Activated naive CD4-positive, alpha-beta T cell treated with anti-CD3 and anti-CD28 coated beads, Interleukin-2, amount 10 ng/mL, durations not matched to agents 7 days and 5 days (primary cell): ENCODE results near the gene IGSF9.

Experiments used
- CTCF ChIA-PET: fragments of 350-600 bp; sonication (Branson Sonifier 250); formaldehyde crosslinking; loops from one replicate; lab custom pipeline; 2021; ENCODE audit warnings: antibody characterized with exemption; lab: Charles Lee
- DNase-seq: peaks from one replicate; pipeline ENCODE4 v3.0.0-alpha.2; 2020
- H3K27ac Mint-ChIP-seq: one replicate; pipeline ENCODE4 v1.8.0; 2021; ENCODE audit warnings: mild to moderate bottlenecking, moderate library complexity, mixed read lengths
- H3K27me3 Mint-ChIP-seq: one replicate; pipeline ENCODE4 v1.8.0; 2021; ENCODE audit warnings: mild to moderate bottlenecking, mixed read lengths
- H3K36me3 Mint-ChIP-seq: one replicate; pipeline ENCODE4 v1.8.0; 2021; ENCODE audit warnings: mixed read lengths
- H3K4me1 Mint-ChIP-seq: one replicate; pipeline ENCODE4 v1.8.0; 2021; ENCODE audit warnings: mixed read lengths
- H3K4me3 Mint-ChIP-seq: one replicate; pipeline ENCODE4 v1.8.0; 2021; ENCODE audit warnings: mild to moderate bottlenecking, moderate library complexity, mixed read lengths
- H3K9me3 Mint-ChIP-seq: one replicate; pipeline ENCODE4 v1.8.0; 2021; ENCODE audit warnings: mixed read lengths

IGSF9 gene

DNA sequence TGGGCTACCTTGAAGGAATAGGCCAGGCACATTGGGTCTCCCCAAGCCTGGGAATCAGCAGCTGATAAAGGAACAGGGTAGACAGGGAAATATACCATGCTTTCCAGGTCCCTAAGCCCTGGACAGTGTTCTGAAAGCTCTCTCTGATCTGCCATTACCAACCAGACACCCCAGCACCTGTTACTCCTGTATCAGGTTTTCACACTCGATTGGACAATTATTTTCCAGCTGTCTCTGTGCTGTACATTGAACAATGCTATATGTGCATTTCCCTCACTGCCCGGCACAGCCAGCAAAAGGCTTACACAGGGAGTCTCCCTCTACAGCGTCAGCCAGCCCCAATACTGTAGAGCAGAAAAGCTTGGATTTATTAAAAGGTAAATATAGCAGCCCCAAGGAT lies 50.1 kb downstream of the IGSF9 start:
- CTCF ChIA-PET = interaction anchor here (1.1 to 13.0 kb wide), 4 partner anchors 28 to 111 kb away, joined by 5 to 430 read pairs (median 96); partner anchors contain the start of genes FCRL6 and TAGLN2
- DNase-seq = no peak
- peaks cover 6% of the 10 kb centered on the region for H3K4me1 Mint-ChIP-seq
- no peaks in the 10 kb centered on the region for H3K36me3 Mint-ChIP-seq
- H3K27me3 Mint-ChIP-seq = peaks cover 36% of the 10 kb centered on the region
- H3K27ac Mint-ChIP-seq = no peak overlapping the region
- H3K4me3 Mint-ChIP-seq = no peak overlapping the region
- no peaks in the 10 kb centered on the region for H3K9me3 Mint-ChIP-seq

DNA sequence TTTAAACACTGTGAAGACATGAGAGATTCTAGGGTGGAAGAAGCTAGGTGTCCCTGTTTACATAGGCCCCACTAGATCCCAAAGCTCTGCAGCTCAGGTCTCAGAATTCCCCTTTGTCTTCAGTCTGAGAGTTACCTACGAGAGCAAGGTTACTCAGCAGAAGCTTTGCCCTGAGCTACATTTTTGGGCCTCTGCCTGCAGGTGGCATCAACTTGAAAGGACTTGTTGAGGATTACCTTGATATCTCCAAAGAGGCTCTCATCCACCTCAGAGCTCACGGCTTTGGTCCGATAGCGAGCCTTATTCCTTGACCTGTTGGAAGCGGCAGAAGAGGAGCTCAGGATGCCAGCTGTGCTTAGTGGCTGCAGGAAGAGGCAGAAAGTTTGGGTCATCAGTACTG lies 52.5 kb downstream of the IGSF9 start:
- DNase-seq = peak; percentile 52
- CTCF ChIA-PET = interaction anchor here (0.6 to 13.0 kb wide), 33 partner anchors 9 to 679 kb away, joined by 3 to 430 read pairs (median 4); partner anchors contain the start of genes DUSP23, FCRL6, SLAMF8 and SLAMF9
- Mint-ChIP-seq H3K27ac (no peak overlapping the region), H3K27me3 (peaks cover 28% of the 10 kb centered on the region), H3K9me3 (no peaks in the 10 kb centered on the region), H3K4me3 (no peak overlapping the region), H3K36me3 (no peaks in the 10 kb centered on the region), H3K4me1 (peaks cover 16% of the 10 kb centered on the region)

DNA sequence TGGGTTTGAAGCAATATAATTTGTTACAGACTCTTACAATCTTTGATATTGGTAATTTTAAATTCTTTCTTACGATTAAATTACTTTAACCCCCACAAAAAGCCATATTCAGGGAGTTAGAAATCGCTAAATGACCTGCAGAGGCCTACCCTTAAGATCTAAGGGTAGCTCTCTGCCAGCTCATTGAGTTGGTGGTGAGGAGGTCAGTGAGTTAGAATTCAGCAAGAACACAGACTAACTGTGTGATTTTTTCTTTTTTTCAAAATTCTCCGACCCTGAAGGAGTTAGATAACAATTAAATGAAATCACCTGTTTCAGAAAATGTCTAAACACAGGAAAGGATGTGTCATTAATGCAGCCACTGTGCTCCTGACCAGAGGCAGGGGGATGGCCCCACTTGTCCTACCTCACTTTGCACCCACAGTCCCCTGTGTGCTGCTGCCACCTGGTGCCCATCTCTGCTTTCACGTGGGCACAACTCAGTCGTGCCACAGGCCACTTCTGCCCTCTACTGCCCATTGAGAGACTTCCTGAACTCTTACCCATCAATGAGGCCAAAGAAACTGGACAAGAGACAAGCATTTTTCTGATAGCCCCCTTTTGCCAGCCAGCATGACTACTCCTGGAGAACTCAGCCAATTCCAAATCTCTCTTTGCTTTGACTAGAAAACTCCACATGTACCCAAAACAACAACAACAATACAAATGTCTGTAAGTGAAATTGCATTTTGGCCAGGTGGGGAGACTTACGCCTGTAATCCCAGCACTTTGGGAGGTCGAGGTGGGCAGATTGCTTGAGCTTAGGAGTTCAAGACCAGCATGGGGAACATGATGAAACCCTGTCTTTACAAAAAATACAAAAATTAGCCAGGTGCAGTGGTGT lies 53.9 kb downstream of the IGSF9 start:
- CTCF ChIA-PET = interaction anchor here (0.7 to 13.0 kb wide), 35 partner anchors 9 to 674 kb away, joined by 3 to 430 read pairs (median 5); partner anchors contain the start of genes DUSP23, FCRL6, SLAMF8 and SLAMF9
- no peaks in the 10 kb centered on the region for H3K9me3 Mint-ChIP-seq
- no peak overlapping the region for H3K4me3 Mint-ChIP-seq
- DNase-seq = peak; percentile 86
- peaks cover 16% of the 10 kb centered on the region for H3K4me1 Mint-ChIP-seq
- H3K36me3 Mint-ChIP-seq = no peaks in the 10 kb centered on the region
- H3K27ac Mint-ChIP-seq = no peak overlapping the region
- H3K27me3 Mint-ChIP-seq = peaks cover 26% of the 10 kb centered on the region

DNA sequence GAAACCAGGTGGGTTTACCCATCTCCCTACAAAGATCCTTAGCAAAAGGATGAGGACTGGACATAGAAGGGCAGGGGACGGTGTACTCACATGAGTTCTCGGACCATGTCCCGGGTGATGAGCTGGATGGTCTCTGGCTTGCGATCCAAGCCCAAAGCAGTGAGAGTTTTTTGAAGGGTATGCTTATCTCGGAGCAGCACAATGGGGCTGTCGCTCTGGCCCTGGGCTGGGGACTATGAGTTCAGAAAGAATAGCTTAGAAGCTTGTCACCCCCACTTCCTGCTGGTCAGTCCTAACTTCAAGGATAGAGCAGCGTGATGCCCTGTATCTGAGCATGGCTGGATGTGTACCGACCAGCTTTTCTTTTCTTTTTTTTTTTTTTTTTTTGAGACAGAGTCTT lies 55.0 kb downstream of the IGSF9 start:
- Mint-ChIP-seq H3K4me1 (peaks cover 16% of the 10 kb centered on the region), H3K4me3 (no peak overlapping the region), H3K36me3 (no peaks in the 10 kb centered on the region), H3K9me3 (no peaks in the 10 kb centered on the region), H3K27me3 (peaks cover 22% of the 10 kb centered on the region), H3K27ac (no peak overlapping the region)
- CTCF ChIA-PET = interaction anchor here (0.9 to 13.0 kb wide), 20 partner anchors 11 to 673 kb away, joined by 3 to 430 read pairs (median 5); partner anchors contain the start of genes DUSP23, FCRL6, SLAMF8 and TAGLN2
- DNase-seq = no peak

DNA sequence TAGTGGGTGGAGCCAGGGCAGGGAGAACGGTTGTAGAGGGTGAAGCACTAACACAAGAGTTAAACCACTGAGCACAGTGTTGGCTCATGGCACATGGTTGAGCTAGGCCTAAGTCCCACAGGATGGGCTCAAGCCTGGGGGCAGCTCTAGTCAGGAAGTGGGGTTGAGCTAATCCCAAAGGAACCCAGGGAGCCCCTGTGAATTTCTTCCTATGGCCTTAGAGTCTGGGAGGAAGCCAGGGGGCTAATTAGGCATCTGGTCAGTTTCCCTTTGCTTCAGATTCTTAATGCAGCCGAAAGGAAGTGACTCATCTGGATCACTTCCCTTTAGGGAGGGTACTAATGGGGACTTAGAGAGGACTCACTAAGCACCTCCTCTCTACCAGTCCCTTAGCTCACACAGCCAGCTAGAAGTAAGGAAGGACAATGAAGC lies 55.6 kb downstream of the IGSF9 start:
- H3K27me3 Mint-ChIP-seq = peaks cover 18% of the 10 kb centered on the region
- no peak overlapping the region for H3K27ac Mint-ChIP-seq
- CTCF ChIA-PET = interaction anchor here (0.9 to 13.0 kb wide), 19 partner anchors 10 to 117 kb away, joined by 3 to 430 read pairs (median 5); partner anchors contain the start of genes DUSP23, FCRL6, SLAMF8 and TAGLN2

DNA sequence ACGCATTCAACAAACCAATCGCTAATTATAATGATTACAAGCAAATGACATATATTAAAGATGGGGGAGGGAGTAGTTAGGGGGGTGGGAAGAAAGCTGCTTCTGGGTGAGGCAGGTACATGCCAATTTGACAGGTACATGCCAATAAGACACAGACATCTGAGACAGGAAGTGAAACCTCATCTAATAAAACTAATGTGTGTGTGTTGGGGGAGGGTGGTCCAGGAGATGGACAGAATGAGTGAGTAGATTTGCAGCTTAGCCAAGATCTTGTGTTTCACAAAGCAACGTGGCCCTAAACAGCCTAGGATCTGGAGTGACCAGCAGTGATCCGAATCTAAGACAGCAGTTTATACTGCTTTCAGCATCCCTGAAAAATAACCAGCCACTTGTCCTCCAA lies 56.2 kb downstream of the IGSF9 start:
- Mint-ChIP-seq H3K27me3 (peaks cover 15% of the 10 kb centered on the region), H3K4me1 (peaks cover 16% of the 10 kb centered on the region), H3K36me3 (no peaks in the 10 kb centered on the region), H3K9me3 (no peaks in the 10 kb centered on the region), H3K27ac (no peak overlapping the region), H3K4me3 (no peak overlapping the region)
- no peak for DNase-seq
- CTCF ChIA-PET = interaction anchor here (0.8 to 13.0 kb wide), 13 partner anchors 16 to 119 kb away, joined by 3 to 430 read pairs (median 5); partner anchors contain the start of genes DUSP23 and FCRL6

More for the DNA sequence above, 55.6 kb downstream of the IGSF9 start:
- Mint-ChIP-seq H3K4me1 (peaks cover 16% of the 10 kb centered on the region), H3K4me3 (no peak overlapping the region), H3K36me3 (no peaks in the 10 kb centered on the region), H3K9me3 (no peaks in the 10 kb centered on the region)
- no peak for DNase-seq

DNA sequence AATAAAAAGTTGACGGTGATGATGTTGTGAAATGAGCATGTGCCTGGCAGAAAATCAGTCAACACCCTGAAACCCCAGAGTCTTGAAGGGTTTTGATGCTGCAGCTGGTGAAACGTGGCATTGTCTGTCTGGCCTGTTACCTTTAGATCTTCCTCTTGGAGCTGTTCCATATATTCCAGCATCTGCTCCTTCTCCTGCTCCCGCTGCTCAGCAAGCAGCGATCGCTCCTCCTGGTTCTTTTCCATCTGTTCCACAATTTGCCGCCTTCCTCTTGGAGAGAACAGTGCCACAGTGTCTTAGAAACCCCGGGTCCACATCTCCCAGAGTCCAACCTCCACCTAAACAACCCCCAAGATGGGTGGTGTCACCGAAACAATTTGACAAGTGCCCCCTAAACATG lies 61.1 kb downstream of the IGSF9 start:
- no peaks in the 10 kb centered on the region for H3K9me3 Mint-ChIP-seq
- H3K36me3 Mint-ChIP-seq = no peaks in the 10 kb centered on the region
- CTCF ChIA-PET = interaction anchor here (13.0 kb wide), 1 partner anchor 85 kb away, joined by 430 read pairs; the partner anchor contains the start of gene FCRL6
- no peak for DNase-seq
- no peak overlapping the region for H3K27ac Mint-ChIP-seq
- peaks cover 3% of the 10 kb centered on the region for H3K4me1 Mint-ChIP-seq
- H3K27me3 Mint-ChIP-seq = peaks cover 4% of the 10 kb centered on the region
- no peak overlapping the region for H3K4me3 Mint-ChIP-seq

DNA sequence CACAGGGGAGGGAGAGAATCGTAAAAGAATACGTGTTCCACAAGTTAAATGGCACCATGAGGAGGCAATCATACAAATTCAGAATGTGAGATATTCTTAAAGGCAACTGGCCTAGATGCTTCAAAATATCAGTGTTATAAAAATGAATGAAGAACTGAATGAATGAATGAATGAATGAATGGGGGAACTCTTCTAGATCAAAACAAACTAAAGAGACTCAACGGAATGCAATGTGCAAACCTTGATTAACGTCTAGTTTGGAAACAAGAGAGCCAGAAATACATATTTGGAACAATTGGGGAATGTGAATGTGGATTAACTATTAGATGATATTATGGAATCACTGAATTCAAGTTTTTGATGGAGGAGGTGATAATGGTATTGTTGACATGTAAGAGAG lies 62.3 kb downstream of the IGSF9 start:
- Mint-ChIP-seq H3K27ac (no peak overlapping the region), H3K27me3 (peaks cover 4% of the 10 kb centered on the region), H3K4me3 (no peak overlapping the region), H3K4me1 (no peaks in the 10 kb centered on the region), H3K9me3 (no peaks in the 10 kb centered on the region), H3K36me3 (no peaks in the 10 kb centered on the region)
- no peak for DNase-seq
- CTCF ChIA-PET = interaction anchor here (1.5 kb wide), 1 partner anchor 9 kb away, joined by 4 read pairs; no protein-coding TSS in a partner anchor

DNA sequence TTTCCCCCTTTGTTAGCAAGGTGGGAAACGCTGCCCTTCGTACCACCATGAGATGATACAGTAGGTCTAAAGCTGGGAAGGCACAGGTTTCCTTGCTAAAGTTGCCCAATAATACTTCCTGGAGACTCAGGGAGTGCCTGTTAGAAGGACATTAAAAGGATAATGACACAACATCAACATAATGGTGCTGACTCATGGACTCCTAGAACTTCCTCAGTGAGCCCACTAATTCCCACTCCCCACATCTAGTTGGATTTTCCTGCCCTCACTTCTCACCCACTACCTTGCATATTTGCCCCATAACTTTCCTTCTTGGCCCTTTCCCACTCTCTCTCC lies 62.9 kb downstream of the IGSF9 start:
- no peak overlapping the region for H3K4me3 Mint-ChIP-seq
- no peaks in the 10 kb centered on the region for H3K4me1 Mint-ChIP-seq
- no peaks in the 10 kb centered on the region for H3K36me3 Mint-ChIP-seq

DNA sequence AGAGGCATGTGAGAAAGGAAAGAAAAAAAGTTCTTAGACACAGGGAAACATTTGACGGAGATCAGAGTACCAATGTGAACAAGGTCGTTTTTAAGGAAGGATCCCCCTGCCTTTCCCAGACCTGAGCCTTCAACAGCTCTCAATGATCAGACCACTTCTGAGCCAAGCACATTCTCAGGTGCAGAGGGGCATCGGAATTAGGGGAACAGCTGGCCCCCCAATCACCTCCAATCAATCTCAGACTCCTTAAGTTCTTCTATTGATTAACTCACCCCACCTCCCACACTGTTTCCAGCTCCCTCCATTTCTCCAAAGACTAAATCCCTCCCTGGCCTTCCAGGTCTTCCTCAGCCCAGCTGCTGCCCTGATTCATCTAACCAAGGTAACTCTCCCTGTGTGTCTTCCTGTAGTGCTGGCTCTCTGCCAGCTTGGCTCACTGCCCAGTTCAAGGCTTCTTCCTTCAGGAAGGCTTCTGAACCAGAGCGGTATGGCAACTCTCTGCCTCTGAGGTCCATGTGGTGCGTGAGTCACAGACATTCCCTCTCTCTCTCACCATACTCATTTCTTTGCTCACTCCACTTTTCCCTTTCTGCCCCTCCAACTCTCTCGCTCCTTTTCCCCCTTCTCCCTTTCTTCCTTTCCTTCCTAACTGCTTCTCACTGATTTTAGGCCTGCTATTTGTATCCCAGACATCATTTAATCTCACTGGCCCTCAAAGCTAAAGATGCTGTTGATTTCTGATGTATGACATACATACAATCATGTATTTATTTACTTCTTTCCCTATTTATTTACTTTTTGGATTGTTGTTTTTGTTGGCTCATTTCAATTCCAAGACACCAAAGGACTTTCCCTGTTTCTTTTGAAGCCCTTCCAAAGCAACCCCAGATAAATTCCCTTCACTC lies 63.5 kb downstream of the IGSF9 start:
- H3K36me3 Mint-ChIP-seq = no peaks in the 10 kb centered on the region
- no peaks in the 10 kb centered on the region for H3K4me1 Mint-ChIP-seq
- H3K4me3 Mint-ChIP-seq = no peak overlapping the region
- no peaks in the 10 kb centered on the region for H3K9me3 Mint-ChIP-seq
- no peak for DNase-seq
- H3K27me3 Mint-ChIP-seq = peaks cover 4% of the 10 kb centered on the region
- no peak overlapping the region for H3K27ac Mint-ChIP-seq
- CTCF ChIA-PET = interaction anchor here (1.1 to 1.5 kb wide), 2 partner anchors 10 to 83 kb away, joined by 4 to 5 read pairs; no protein-coding TSS in a partner anchor

More for the DNA sequence above, 62.9 kb downstream of the IGSF9 start:
- CTCF ChIA-PET = interaction anchor here (1.1 to 1.5 kb wide), 2 partner anchors 10 to 84 kb away, joined by 4 to 5 read pairs; no protein-coding TSS in a partner anchor
- Mint-ChIP-seq H3K27me3 (peaks cover 4% of the 10 kb centered on the region), H3K9me3 (no peaks in the 10 kb centered on the region), H3K27ac (no peak overlapping the region)
- DNase-seq = no peak

DNA sequence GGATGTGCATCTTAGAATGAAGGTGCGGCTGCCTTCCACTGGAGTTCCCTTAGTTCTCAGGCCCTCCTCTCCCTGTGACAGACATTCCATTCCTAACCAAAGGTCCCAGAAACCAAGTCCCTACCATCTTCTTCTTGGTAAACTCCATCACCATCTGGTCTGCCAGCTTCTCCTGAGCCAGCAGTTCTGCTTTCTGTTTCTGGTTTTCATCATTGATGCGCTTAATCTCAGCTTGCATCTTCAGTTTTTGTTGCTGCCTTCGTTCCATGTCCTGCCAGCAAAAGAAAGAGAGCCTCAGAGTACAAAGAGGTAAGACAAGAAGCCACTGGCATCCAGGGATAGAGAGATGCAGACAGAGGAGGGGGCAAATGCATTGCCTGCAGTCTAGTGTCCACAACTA lies 65.0 kb downstream of the IGSF9 start:
- peaks cover 4% of the 10 kb centered on the region for H3K27me3 Mint-ChIP-seq
- H3K4me1 Mint-ChIP-seq = no peaks in the 10 kb centered on the region
- H3K36me3 Mint-ChIP-seq = no peaks in the 10 kb centered on the region
- DNase-seq = no peak
- no peak overlapping the region for H3K27ac Mint-ChIP-seq
- H3K9me3 Mint-ChIP-seq = no peaks in the 10 kb centered on the region
- no peak overlapping the region for H3K4me3 Mint-ChIP-seq
- CTCF ChIA-PET = interaction anchor here (1.0 to 1.5 kb wide), 3 partner anchors 10 to 81 kb away, joined by 3 to 6 read pairs (median 3); no protein-coding TSS in a partner anchor

DNA sequence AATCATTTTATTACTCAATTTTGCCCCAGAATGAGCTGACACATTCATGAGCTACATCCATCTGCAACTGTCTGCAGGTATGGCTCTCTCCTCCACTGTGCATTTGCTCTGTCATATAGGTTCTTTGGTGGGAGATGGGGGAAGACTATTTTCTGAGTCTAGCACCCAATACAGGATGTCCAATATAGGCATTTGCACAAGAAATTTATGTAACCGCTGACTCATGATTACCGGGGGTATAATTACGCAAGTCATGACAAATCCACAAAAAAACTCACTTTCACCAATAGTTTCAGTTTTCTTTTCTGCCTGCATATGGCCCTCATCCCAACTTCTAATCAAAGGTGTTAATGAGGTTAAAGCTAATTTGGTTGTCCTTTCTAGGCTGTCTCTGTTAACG lies 65.4 kb downstream of the IGSF9 start:
- Mint-ChIP-seq H3K36me3 (no peaks in the 10 kb centered on the region), H3K27ac (no peak overlapping the region), H3K4me3 (no peak overlapping the region), H3K4me1 (no peaks in the 10 kb centered on the region), H3K27me3 (peaks cover 4% of the 10 kb centered on the region), H3K9me3 (no peaks in the 10 kb centered on the region)
- DNase-seq = no peak
- CTCF ChIA-PET = interaction anchor here (1.2 to 1.5 kb wide), 3 partner anchors 11 to 56 kb away, joined by 3 to 6 read pairs (median 4); no protein-coding TSS in a partner anchor

DNA sequence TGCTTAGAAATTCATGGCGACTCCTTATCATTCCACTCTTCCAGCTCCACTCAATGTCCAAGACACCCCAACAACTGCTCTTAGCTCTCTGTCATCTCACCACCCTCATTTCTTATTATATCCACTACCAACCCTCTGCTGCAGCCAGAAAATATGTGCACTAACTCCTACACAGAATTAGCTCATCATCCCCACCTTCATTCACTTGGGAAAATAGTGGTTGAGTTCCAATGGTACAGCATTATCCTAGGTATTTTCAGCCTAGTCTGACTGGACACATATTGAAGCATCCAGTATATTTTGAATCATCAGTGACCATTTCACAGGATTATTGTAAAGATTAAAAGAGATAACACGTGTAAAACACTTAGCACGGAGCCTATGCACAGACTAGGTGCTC lies 66.3 kb downstream of the IGSF9 start:
- Mint-ChIP-seq H3K4me1 (no peaks in the 10 kb centered on the region), H3K9me3 (no peaks in the 10 kb centered on the region), H3K27me3 (peaks cover 4% of the 10 kb centered on the region), H3K27ac (no peak overlapping the region), H3K36me3 (no peaks in the 10 kb centered on the region), H3K4me3 (no peak overlapping the region)
- DNase-seq = no peak
- CTCF ChIA-PET = interaction anchor here (1.3 to 1.5 kb wide), 3 partner anchors 12 to 81 kb away, joined by 4 to 6 read pairs (median 4); no protein-coding TSS in a partner anchor
